H1 (cell line): ENCODE results near the gene SCO1. TPM values are rescaled to one million over a fixed set of nuclear protein-coding genes. Genes with fewer than 3 reads are reported as not detected.

Experiments
- CBX8 ChIP-seq: fragments of 300-800, 300-1000 bp; sonication (generic); IDR thresholded peaks from 2 replicates; pipeline ENCODE4 v1.7.1; 2016; ENCODE audit warnings: low read depth, low read length, borderline replicate concordance
- PHF8 ChIP-seq: fragments of 200-600 bp; sonication (generic); conservative IDR thresholded peaks from 2 replicates; pipeline ENCODE4 v1.7.1; 2012; ENCODE audit warnings: low read depth, mild to moderate bottlenecking, inconsistent platforms, low read length, moderate library complexity
- SP1 ChIP-seq: IDR thresholded peaks from 2 replicates; pipeline ENCODE4 v1.6.1; 2011; ENCODE audit warnings: low read depth, low read length
- polyA plus RNA-seq, 7 experiments: library from polyadenylated mRNA; depleted of rRNA in 3 of 7; stranded (reverse) in 5 of 7; unstranded in 2 of 7; fragments of >200 nt in 5 of 7; fragments of 200-250 nt in 2 of 7; gene quantifications; 1 replicate in 5 of 7; 2 replicates in 1 of 7; 4 replicates in 1 of 7; pipeline versions ENCODE4 v1.2.1 to v1.2.3, GENCODE V29; 2011 to 2013; ENCODE audit warnings: missing spikeins in 2 of 7, mixed read lengths in 2 of 7
- total RNA-seq: library from RNA; stranded (reverse); fragmentation: NEBNext Ultra II Directional; extraction: Animal tissue kit (Norgen Biotek cat#: 25700); gene quantifications from 2 replicates; pipeline ENCODE4 v1.2.1, GENCODE V29; 2021
- TF ChIP-seq, protein P1 (sequence below), 3 experiments: IDR thresholded peaks; 1 replicate in 2 of 3; 2 replicates in 1 of 3; pipeline versions ENCODE4 v1.5.1 to v1.6.1; 2011; ENCODE audit warnings: low read length in 3 of 3, mild to moderate bottlenecking in 3 of 3, inconsistent platforms in 2 of 3, low read depth in 1 of 3, moderate library complexity in 1 of 3; ENCODE audit not compliant: insufficient read depth in 1 of 3; ENCODE audit errors: control extremely low read depth in 1 of 3

The SCO1 gene
- total and polyA plus RNA-seq, 2 of the 8 experiments (the other 6 are each of a cell fraction or from before 2014, with no cell fraction given) = 18.7 to 61.8 TPM

DNA sequence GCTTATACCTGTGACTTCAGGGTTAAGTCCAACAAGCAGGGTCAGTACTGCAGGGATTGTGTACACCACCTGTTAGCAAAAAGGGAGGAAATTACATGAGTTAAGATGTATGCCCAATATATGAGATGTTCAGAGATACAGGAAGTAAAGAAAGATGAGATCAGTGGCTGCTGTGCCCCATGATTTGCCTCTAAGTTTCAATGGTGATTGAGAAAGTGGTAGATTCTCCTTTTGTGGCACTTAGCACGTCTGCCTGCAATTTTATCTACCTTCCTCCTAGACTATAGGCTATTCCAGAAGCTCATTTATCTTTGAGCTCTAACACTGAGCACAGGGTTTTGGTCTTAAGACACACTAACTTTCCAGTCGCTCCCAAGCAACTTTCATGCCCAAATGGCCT lies 28.9 kb upstream of the SCO1 start (continued):
- TF ChIP-seq, protein P1, sequence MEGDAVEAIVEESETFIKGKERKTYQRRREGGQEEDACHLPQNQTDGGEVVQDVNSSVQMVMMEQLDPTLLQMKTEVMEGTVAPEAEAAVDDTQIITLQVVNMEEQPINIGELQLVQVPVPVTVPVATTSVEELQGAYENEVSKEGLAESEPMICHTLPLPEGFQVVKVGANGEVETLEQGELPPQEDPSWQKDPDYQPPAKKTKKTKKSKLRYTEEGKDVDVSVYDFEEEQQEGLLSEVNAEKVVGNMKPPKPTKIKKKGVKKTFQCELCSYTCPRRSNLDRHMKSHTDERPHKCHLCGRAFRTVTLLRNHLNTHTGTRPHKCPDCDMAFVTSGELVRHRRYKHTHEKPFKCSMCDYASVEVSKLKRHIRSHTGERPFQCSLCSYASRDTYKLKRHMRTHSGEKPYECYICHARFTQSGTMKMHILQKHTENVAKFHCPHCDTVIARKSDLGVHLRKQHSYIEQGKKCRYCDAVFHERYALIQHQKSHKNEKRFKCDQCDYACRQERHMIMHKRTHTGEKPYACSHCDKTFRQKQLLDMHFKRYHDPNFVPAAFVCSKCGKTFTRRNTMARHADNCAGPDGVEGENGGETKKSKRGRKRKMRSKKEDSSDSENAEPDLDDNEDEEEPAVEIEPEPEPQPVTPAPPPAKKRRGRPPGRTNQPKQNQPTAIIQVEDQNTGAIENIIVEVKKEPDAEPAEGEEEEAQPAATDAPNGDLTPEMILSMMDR (IDR thresholded peaks at IDR 0.05; ENCODE audit: control extremely low read depth in 1 of 3, insufficient read depth in 1 of 3, low read depth in 1 of 3, low read length in 3 of 3) = no peak
- TF ChIP-seq SP1 (no peak), PHF8 (no peak), CBX8 (no peak)
- TF ChIP-seq, all 59 proteins: peak for 0
